HUES64 (cell line): ENCODE data around the gene BECN2.
"Not testable (repeated sequence)": the region's sequence is repeated elsewhere in the genome, so short reads cannot be mapped to it uniquely, and the experiment has no call there.

Experiments used
- H3K27ac ChIP-seq: 2 replicates; pipeline ENCODE4 v1.7.0; 2013; ENCODE audit warnings: low read depth, low read length, inconsistent platforms
- H3K27me3 ChIP-seq: 2 replicates; pipeline ENCODE4 v1.6.1; 2013; ENCODE audit warnings: mild to moderate bottlenecking, low read length; ENCODE audit not compliant: insufficient read depth
- H3K36me3 ChIP-seq: 2 replicates; pipeline ENCODE4 v1.6.1; 2013; ENCODE audit warnings: mild to moderate bottlenecking, low read length; ENCODE audit not compliant: insufficient read depth
- H3K4me1 ChIP-seq: 2 replicates; pipeline ENCODE4 v1.6.1; 2013; ENCODE audit warnings: mild to moderate bottlenecking, low read length, moderate library complexity; ENCODE audit not compliant: insufficient read depth
- H3K4me3 ChIP-seq: 2 replicates; pipeline ENCODE4 v1.5.1; 2013; ENCODE audit warnings: mild to moderate bottlenecking, low read length, moderate library complexity
- H3K9ac ChIP-seq: 2 replicates; pipeline ENCODE4 v1.6.1; 2013; ENCODE audit warnings: mild to moderate bottlenecking, low read depth, low read length
- H3K9me3 ChIP-seq: 2 replicates; pipeline ENCODE4 v1.6.1; 2013; ENCODE audit warnings: low read depth, low read length; ENCODE audit not compliant: insufficient read depth
- WGBS: fragments of 150-250, 120-280 bp; methylation state at CpG from one replicate; pipeline ENCODE4 v1.1.7; 2013; ENCODE audit warnings: missing lambda C conversion rate; 5-methylcytosine and 5-hydroxymethylcytosine counted together

BECN2 gene

GRCh38 chr1:241979071-241979470, 21.5 kb downstream of the BECN2 start:
- 95% methylated on average over 18 of the region's 18 CpGs for WGBS
- Histone ChIP-seq H3K27me3 (no peaks in the 10 kb centered on the region), H3K4me3 (no peak overlapping the region), H3K4me1 (no peaks in the 10 kb centered on the region), H3K27ac (no peak overlapping the region), H3K36me3 (no peaks in the 10 kb centered on the region), H3K9me3 (no peaks in the 10 kb centered on the region), H3K9ac (no peak overlapping the region)

GRCh38 chr1:241979926-241980325, 22.4 kb downstream of the BECN2 start:
- WGBS = 100% methylated on average over 1 of the region's 1 CpG
- no peak overlapping the region for H3K27ac ChIP-seq
- no peaks in the 10 kb centered on the region for H3K9me3 ChIP-seq

GRCh38 chr1:241985787-241986186, 28.2 kb downstream of the BECN2 start:
- Histone ChIP-seq H3K9me3 (no peaks in the 10 kb centered on the region), H3K9ac (no peak overlapping the region), H3K4me3 (no peak overlapping the region), H3K36me3 (no peaks in the 10 kb centered on the region), H3K27me3 (no peaks in the 10 kb centered on the region), H3K27ac (no peak overlapping the region), H3K4me1 (no peaks in the 10 kb centered on the region)
- WGBS = 77% methylated on average over 10 of the region's 10 CpGs

More at GRCh38 chr1:241979926-241980325, 22.4 kb downstream of the BECN2 start:
- no peak overlapping the region for H3K4me3 ChIP-seq
- H3K4me1 ChIP-seq = no peaks in the 10 kb centered on the region
- no peaks in the 10 kb centered on the region for H3K36me3 ChIP-seq
- H3K9ac ChIP-seq = no peak overlapping the region
- no peaks in the 10 kb centered on the region for H3K27me3 ChIP-seq

- H3K4me3 ChIP-seq, H3K27ac ChIP-seq, H3K4me1 ChIP-seq, H3K36me3 ChIP-seq, H3K9me3 ChIP-seq, H3K27me3 ChIP-seq, H3K9ac ChIP-seq: not testable (repeated sequence)
- WGBS = 88% methylated on average over 10 of the region's 10 CpGs
Observed at GRCh38 chr1:241988389-241988930, 30.9 kb downstream of the BECN2 start.

- Histone ChIP-seq H3K36me3 (no peaks in the 10 kb centered on the region), H3K27me3 (no peaks in the 10 kb centered on the region), H3K27ac (no peak overlapping the region), H3K4me1 (no peaks in the 10 kb centered on the region), H3K9me3 (no peaks in the 10 kb centered on the region), H3K4me3 (no peak overlapping the region), H3K9ac (no peak overlapping the region)
- 80% methylated on average over 10 of the region's 10 CpGs for WGBS
Observed at GRCh38 chr1:241990040-241990439, 32.5 kb downstream of the BECN2 start.

- no peaks in the 10 kb centered on the region for H3K36me3 ChIP-seq
- H3K27ac ChIP-seq = no peak overlapping the region
- H3K9ac ChIP-seq = no peak overlapping the region
- no peak overlapping the region for H3K4me3 ChIP-seq
- H3K4me1 ChIP-seq = no peaks in the 10 kb centered on the region
- WGBS = 92% methylated on average over 5 of the region's 5 CpGs
- no peaks in the 10 kb centered on the region; the same call in 1 of the 2 replicates for H3K27me3 ChIP-seq
- H3K9me3 ChIP-seq = no peaks in the 10 kb centered on the region
Observed at GRCh38 chr1:241992734-241993133, 35.2 kb downstream of the BECN2 start.

- Histone ChIP-seq H3K4me3 (no peak overlapping the region), H3K9me3 (no peaks in the 10 kb centered on the region), H3K9ac (no peak overlapping the region), H3K27me3 (no peaks in the 10 kb centered on the region; the same call in 1 of the 2 replicates), H3K27ac (no peak overlapping the region), H3K4me1 (peaks cover 5% of the 10 kb centered on the region; the same call in 1 of the 2 replicates), H3K36me3 (no peaks in the 10 kb centered on the region)
- 90% methylated on average over 7 of the region's 9 CpGs for WGBS
Observed at GRCh38 chr1:241994171-241994570, 36.6 kb downstream of the BECN2 start.

GRCh38 chr1:241997401-241997998, 39.9 kb downstream of the BECN2 start:
- no peaks in the 10 kb centered on the region for H3K9me3 ChIP-seq
- no peaks in the 10 kb centered on the region; the same call in 1 of the 2 replicates for H3K27me3 ChIP-seq
- no peak overlapping the region for H3K27ac ChIP-seq
- H3K9ac ChIP-seq = no peak overlapping the region
- H3K4me1 ChIP-seq = peaks cover 6% of the 10 kb centered on the region; the same call in 1 of the 2 replicates
- 92% methylated on average over 11 of the region's 12 CpGs for WGBS
- H3K36me3 ChIP-seq = no peaks in the 10 kb centered on the region
- no peak overlapping the region for H3K4me3 ChIP-seq

GRCh38 chr1:241998412-241998921, 40.9 kb downstream of the BECN2 start:
- Histone ChIP-seq H3K9ac (no peak overlapping the region), H3K36me3 (no peaks in the 10 kb centered on the region), H3K9me3 (no peaks in the 10 kb centered on the region), H3K4me1 (peaks cover 6% of the 10 kb centered on the region; the same call in 1 of the 2 replicates), H3K4me3 (peak overlapping the region; percentile 54), H3K27me3 (no peaks in the 10 kb centered on the region; the same call in 1 of the 2 replicates), H3K27ac (peak overlapping the region; percentile 11; the same call in 1 of the 2 replicates)
- WGBS = 5% methylated on average over 20 of the region's 20 CpGs

GRCh38 chr1:241999026-241999425, 41.5 kb downstream of the BECN2 start, which contains the start of gene MAP1LC3C:
MAP1LC3C (minus strand) TSS chr1:241999098; CDS start chr1:241999008, 90 bp downstream.
- Histone ChIP-seq H3K36me3 (no peaks in the 10 kb centered on the region), H3K4me3 (peak within 1 kb of the TSS; percentile 54), H3K9me3 (no peaks in the 10 kb centered on the region), H3K27me3 (no peaks in the 10 kb centered on the region; the same call in 1 of the 2 replicates), H3K27ac (peak within 1 kb of the TSS; percentile 11; the same call in 1 of the 2 replicates), H3K4me1 (peaks cover 6% of the 10 kb centered on the region; the same call in 1 of the 2 replicates), H3K9ac (no peak within 1 kb of the TSS)
- 21% methylated on average over 4 of the region's 4 CpGs for WGBS

- Histone ChIP-seq H3K4me3 (no peak overlapping the region), H3K9ac (no peak overlapping the region), H3K36me3 (no peaks in the 10 kb centered on the region), H3K27ac (no peak overlapping the region), H3K27me3 (no peaks in the 10 kb centered on the region; the same call in 1 of the 2 replicates), H3K4me1 (peaks cover 6% of the 10 kb centered on the region; the same call in 1 of the 2 replicates), H3K9me3 (no peaks in the 10 kb centered on the region)
- 81% methylated on average over 7 of the region's 7 CpGs for WGBS
Observed at GRCh38 chr1:242000434-242000833, 42.9 kb downstream of the BECN2 start.
